Ovary (tissue), 3 donors: Measurements from ENCODE around the gene EEF1AKMT3.

Experiments
- CTCF ChIP-seq, 3 donors: fragments of 450-650 bp in 2 of 3; fragments of 200-600 bp in 1 of 3; IDR thresholded peaks; one replicate each; pipeline versions ENCODE4 v1.5.1 to v1.8.0; 2016 to 2022; ENCODE audit warnings: antibody characterized with exemption in 3 of 3, mild to moderate bottlenecking in 1 of 3
- EP300 ChIP-seq: sonication (generic); formaldehyde crosslinking; IDR thresholded peaks from one replicate; pipeline ENCODE4 v1.6.1; 2017; ENCODE audit warnings: antibody characterized with exemption
- POLR2A ChIP-seq: fragments of 450-650 bp; IDR thresholded peaks from one replicate; pipeline ENCODE4 v1.6.1; 2017; ENCODE audit warnings: antibody characterized with exemption, mild to moderate bottlenecking, moderate library complexity
- donor health status: DM: no; HTN: no; CAD: no.

DNA sequence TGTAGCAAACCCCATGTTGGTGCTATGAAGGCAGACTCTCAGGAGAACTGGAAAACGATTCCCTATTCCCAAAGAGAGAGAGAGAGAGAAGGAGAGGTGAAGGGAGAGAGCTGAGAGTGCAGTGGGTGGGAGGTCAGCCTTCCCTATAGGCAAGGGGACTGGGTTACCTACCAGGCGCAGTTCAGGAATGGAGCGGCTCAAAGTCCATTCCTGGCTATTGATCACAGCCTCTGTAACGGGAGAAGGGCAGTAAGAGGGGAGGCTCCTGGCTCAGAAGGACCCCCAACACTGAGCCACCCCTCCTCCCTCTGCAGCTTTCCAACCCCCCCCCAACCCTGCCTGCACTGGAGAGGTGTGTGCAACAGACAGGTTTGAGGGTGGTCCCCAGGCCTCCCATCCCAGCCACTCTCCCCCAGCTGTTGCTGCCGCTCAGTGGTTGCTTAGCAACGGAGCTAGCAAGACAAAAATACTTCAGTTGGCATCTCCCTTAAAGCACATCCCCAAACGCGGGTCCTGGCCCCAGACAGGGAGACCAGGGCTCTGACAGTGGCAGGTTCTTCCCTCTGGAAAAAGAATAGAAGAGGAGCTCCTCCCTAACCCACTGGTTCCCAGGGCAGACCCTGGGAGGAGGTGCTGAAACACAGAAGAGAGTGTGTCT lies 37.1 kb upstream of the EEF1AKMT3 start:
- TF ChIP-seq CTCF (IDR thresholded peaks at IDR 0.05) = no peak
- TF ChIP-seq POLR2A = no peak
- no peak for TF ChIP-seq EP300
